Liver (tissue), 9 donors: ENCODE data around the gene CEACAM16. TPM values are rescaled to one million over a fixed set of nuclear protein-coding genes. Genes with fewer than 3 reads are reported as not detected.

Source experiments
- DNase-seq: peaks from one replicate; pipeline ENCODE4 v3.0.0-alpha.2; 2017; ENCODE audit warnings: low spot score
- H3K27ac ChIP-seq, 2 donors: one replicate each; pipeline ENCODE4 v1.7.0; 2013; ENCODE audit warnings: inconsistent platforms in 2 of 2, low read length in 2 of 2, control low read depth in 1 of 2, low read depth in 1 of 2, mild to moderate bottlenecking in 1 of 2
- H3K27me3 ChIP-seq, 4 donors: one replicate each; pipeline versions ENCODE4 v1.6.1 to v1.7.0; 2013; ENCODE audit warnings: low read length in 3 of 4, inconsistent platforms in 1 of 4, mild to moderate bottlenecking in 1 of 4, moderate library complexity in 1 of 4; ENCODE audit not compliant: control insufficient read depth in 4 of 4, insufficient read depth in 4 of 4
- H3K36me3 ChIP-seq, 4 donors: one replicate each; pipeline versions ENCODE4 v1.6.1 to v1.7.0; 2013; ENCODE audit warnings: low read length in 3 of 4, mild to moderate bottlenecking in 3 of 4, low read depth in 1 of 4, moderate library complexity in 1 of 4; ENCODE audit not compliant: control insufficient read depth in 4 of 4, insufficient read depth in 3 of 4
- H3K4me1 ChIP-seq, 4 donors: one replicate each; pipeline versions ENCODE4 v1.6.1 to v1.7.0; 2013; ENCODE audit warnings: low read length in 3 of 4, mild to moderate bottlenecking in 3 of 4, moderate library complexity in 1 of 4; ENCODE audit not compliant: control insufficient read depth in 4 of 4, insufficient read depth in 4 of 4
- H3K4me3 ChIP-seq, 3 donors: one replicate each; pipeline versions ENCODE4 v1.6.1 to v1.7.0; 2013; ENCODE audit warnings: low read length in 3 of 3, control low read depth in 1 of 3, low read depth in 1 of 3, mild to moderate bottlenecking in 1 of 3
- H3K9ac ChIP-seq, 2 donors: one replicate each; pipeline ENCODE4 v1.7.0; 2013; ENCODE audit warnings: low read length in 2 of 2, mild to moderate bottlenecking in 2 of 2, moderate library complexity in 2 of 2, control low read depth in 1 of 2, low read depth in 1 of 2
- H3K9me3 ChIP-seq, 4 donors: one replicate each; pipeline versions ENCODE4 v1.6.1 to v1.7.0; 2013; ENCODE audit warnings: low read length in 3 of 4; ENCODE audit not compliant: control insufficient read depth in 4 of 4
- ATF3 ChIP-seq: IDR thresholded peaks from 2 replicates; pipeline ENCODE4 v1.6.1; 2016; ENCODE audit warnings: antibody characterized with exemption
- CTCF ChIP-seq: fragments of 150-350 bp; IDR thresholded peaks from 2 replicates; pipeline ENCODE4 v1.5.1; 2017; ENCODE audit warnings: improper control_type of control experiment, low read depth, low read length; ENCODE audit not compliant: missing input control
- EGR1 ChIP-seq, 2 donors: IDR thresholded peaks; 2 replicates each; pipeline ENCODE4 v1.6.1; 2016 to 2018; ENCODE audit warnings: antibody characterized with exemption in 2 of 2, low read depth in 2 of 2
- FOXA1 ChIP-seq: IDR thresholded peaks from 2 replicates; pipeline ENCODE4 v1.6.1; 2016; ENCODE audit warnings: antibody characterized with exemption
- FOXA2 ChIP-seq: IDR thresholded peaks from 2 replicates; pipeline ENCODE4 v1.6.1; 2016; ENCODE audit warnings: antibody characterized with exemption
- GABPA ChIP-seq, 2 donors: IDR thresholded peaks in 1 of 2; conservative IDR thresholded peaks in 1 of 2; 2 replicates each; pipeline ENCODE4 v1.6.1; 2016; ENCODE audit warnings: antibody characterized with exemption in 2 of 2, mild to moderate bottlenecking in 1 of 2, moderate library complexity in 1 of 2
- HNF4A ChIP-seq, 2 donors: conservative IDR thresholded peaks; 2 replicates each; pipeline ENCODE4 v1.6.1; 2016; ENCODE audit warnings: antibody characterized with exemption in 2 of 2, mild to moderate bottlenecking in 2 of 2
- HNF4G ChIP-seq: IDR thresholded peaks from 2 replicates; pipeline ENCODE4 v1.6.1; 2016; ENCODE audit warnings: antibody characterized with exemption
- JUND ChIP-seq, 2 donors: IDR thresholded peaks; 2 replicates each; pipeline ENCODE4 v1.6.1; 2016; ENCODE audit warnings: antibody characterized with exemption in 2 of 2
- MAX ChIP-seq: IDR thresholded peaks from 2 replicates; pipeline ENCODE4 v1.6.1; 2016; ENCODE audit warnings: antibody characterized with exemption
- NR2F2 ChIP-seq: IDR thresholded peaks from 2 replicates; pipeline ENCODE4 v1.6.1; 2016; ENCODE audit warnings: antibody characterized with exemption
- RAD21 ChIP-seq, 2 donors: IDR thresholded peaks; 2 replicates each; pipeline ENCODE4 v1.6.1; 2016; ENCODE audit warnings: antibody characterized with exemption in 2 of 2, mild to moderate bottlenecking in 2 of 2
- REST ChIP-seq: IDR thresholded peaks from 2 replicates; pipeline ENCODE4 v1.6.1; 2016; ENCODE audit warnings: antibody characterized with exemption, mild to moderate bottlenecking
- SP1 ChIP-seq: IDR thresholded peaks from 2 replicates; pipeline ENCODE4 v1.6.1; 2018; ENCODE audit warnings: antibody characterized with exemption, mild to moderate bottlenecking
- TAF1 ChIP-seq: conservative IDR thresholded peaks from 2 replicates; pipeline ENCODE4 v1.6.1; 2016; ENCODE audit warnings: antibody characterized with exemption, mild to moderate bottlenecking
- YY1 ChIP-seq: IDR thresholded peaks from 2 replicates; pipeline ENCODE4 v1.6.1; 2016; ENCODE audit warnings: antibody characterized with exemption, mild to moderate bottlenecking
- ZBTB33 ChIP-seq: IDR thresholded peaks from 2 replicates; pipeline ENCODE4 v1.6.1; 2016; ENCODE audit warnings: antibody characterized with exemption
- WGBS: extraction: QIAGEN DNeasy Blood & Tissue Kit; methylation state at CpG from one replicate; pipeline ENCODE4 v1.1.7; 2013; 5-methylcytosine and 5-hydroxymethylcytosine counted together
- polyA plus RNA-seq, 2 donors: library from polyadenylated mRNA; stranded (reverse) in 1 of 2; unstranded in 1 of 2; fragments of 200-250 nt in 1 of 2; fragments of >200 nt in 1 of 2; fragmentation: Nextera tagmentation in 1 of 2; extraction: Ambion mirVana in 1 of 2; gene quantifications; one replicate each; pipeline versions ENCODE4 v1.2.1 to v1.2.3, GENCODE V29; 2013 to 2015
- total RNA-seq, 2 donors: library from RNA; depleted of rRNA; stranded (reverse); fragments of >200 nt; gene quantifications; one replicate each; pipeline ENCODE4 v1.2.3, GENCODE V29; 2014
- donor health status: healthy.
- donor health status: healthy.
- donor health status: healthy.
- donor health status: healthy.
- donor health status: healthy.

Gene CEACAM16
- total and polyA plus RNA-seq, 4 donors: 0.09 TPM; not detected in 3

- H3K9me3 ChIP-seq: no peaks in the 10 kb centered on the region
- H3K9ac ChIP-seq: no peak overlapping the region
- no peaks in the 10 kb centered on the region for H3K36me3 ChIP-seq
- TF ChIP-seq FOXA2: no peak
- no peak overlapping the region for H3K4me3 ChIP-seq
- WGBS: 95% methylated on average over 17 of the region's 17 CpGs
- H3K27me3 ChIP-seq: no peaks in the 10 kb centered on the region
- H3K4me1 ChIP-seq: peaks cover 0 to 6% (median 3%) of the 10 kb centered on the region in 4 donors
- no peak overlapping the region for H3K27ac ChIP-seq
- no peak for DNase-seq
These were observed 3.7 kb downstream of the CEACAM16 start for GRCh38 chr19:44702551-44703176.

GRCh38 chr19:44703336-44704078 is 4.6 kb downstream of the CEACAM16 start:
- H3K9ac ChIP-seq: no peak overlapping the region
- DNase-seq: no peak
- H3K27ac ChIP-seq: no peak overlapping the region
- TF ChIP-seq ZBTB33 (no peak), RAD21 (IDR thresholded peaks at IDR 0.05) (no peak), FOXA1 (no peak), YY1 (no peak), JUND (IDR thresholded peaks at IDR 0.05) (no peak), HNF4A (conservative IDR thresholded peaks at IDR 0.05) (no peak), MAX (no peak), FOXA2 (no peak), REST (no peak), TAF1 (no peak), HNF4G (no peak), ATF3 (no peak), SP1 (no peak), EGR1 (IDR thresholded peaks at IDR 0.05; ENCODE audit: low read depth in 2 of 2) (no peak), CTCF (no peak), GABPA (IDR thresholded peaks at IDR 0.05 in 1 of 2, conservative IDR thresholded peaks at IDR 0.05 in 1 of 2) (no peak), NR2F2 (no peak)
- H3K4me1 ChIP-seq: peaks cover 0 to under 1% (median 0%) of the 10 kb centered on the region in 4 donors
- no peaks in the 10 kb centered on the region for H3K9me3 ChIP-seq
- 94% methylated on average over 28 of the region's 28 CpGs for WGBS
- H3K27me3 ChIP-seq: no peaks in the 10 kb centered on the region
- H3K36me3 ChIP-seq: no peaks in the 10 kb centered on the region
- no peak overlapping the region for H3K4me3 ChIP-seq
